Gastrocnemius medialis (tissue), 4 donors: ENCODE data around the gene UBE3C. TPM values are rescaled to one million over a fixed set of nuclear protein-coding genes. Genes with fewer than 3 reads are reported as not detected.

Experiments
- ATAC-seq, 2 donors: fragments of 150-250 bp; one replicate each; pipeline ENCODE4 v1.9.1; 2016
- DNase-seq, 2 donors: peaks; one replicate each; pipeline ENCODE4 v3.0.0-alpha.2; 2019
- H3K27ac ChIP-seq, 4 donors: fragments of 200-600 bp; sonication (generic); 1 replicate in 1 of 4; 2 replicates in 3 of 4; pipeline ENCODE4 v1.5.1; 2016 to 2018; ENCODE audit warnings: mild to moderate bottlenecking in 2 of 4, moderate library complexity in 1 of 4
- H3K27me3 ChIP-seq, 3 donors: fragments of 200-600 bp; sonication (generic) in 2 of 3; 1 replicate in 1 of 3; 2 replicates in 2 of 3; pipeline versions ENCODE4 v1.5.1 to v1.6.0; 2016 to 2019; ENCODE audit warnings: mild to moderate bottlenecking in 1 of 3, moderate library complexity in 1 of 3
- H3K36me3 ChIP-seq, 2 donors: fragments of 200-600 bp; sonication (generic) in 1 of 2; one replicate each; pipeline ENCODE4 v1.5.1; 2017 to 2018
- H3K4me1 ChIP-seq, 2 donors: fragments of 200-600 bp; sonication (generic) in 1 of 2; one replicate each; pipeline ENCODE4 v1.5.1; 2016 to 2017; ENCODE audit warnings: mild to moderate bottlenecking in 2 of 2
- H3K4me3 ChIP-seq, 4 donors: fragments of 200-600 bp; sonication (generic) in 3 of 4; 1 replicate in 1 of 4; 2 replicates in 3 of 4; pipeline ENCODE4 v1.5.1; 2016 to 2019; ENCODE audit warnings: mild to moderate bottlenecking in 2 of 4
- H3K9me3 ChIP-seq, 3 donors: fragments of 200-600 bp; sonication (generic) in 2 of 3; 1 replicate in 1 of 3; 2 replicates in 2 of 3; pipeline ENCODE4 v1.5.1; 2016 to 2019
- POLR2A ChIP-seq, 2 donors: fragments of 450-650 bp; IDR thresholded peaks; one replicate each; pipeline ENCODE4 v1.6.1; 2017; ENCODE audit warnings: antibody characterized with exemption in 2 of 2, mild to moderate bottlenecking in 2 of 2, moderate library complexity in 2 of 2
- in situ Hi-C, 4 donors: fragments of 200-750 bp; cut with MboI; loops; one replicate each; pipeline versions ENCODE4 v1.15.0 to v1.8.0; 2017; ENCODE audit warnings: low sequenced_read_pairs in 4 of 4
- intact Hi-C: fragments of 100-400 bp; cut with DNase I; formaldehyde crosslinking; loops from one replicate; pipeline ENCODE4 v1.15.1; 2023; ENCODE audit warnings: low total_unique reads
- total RNA-seq, 4 donors: library from RNA; depleted of rRNA; stranded (reverse); fragments of >200 nt; gene quantifications; one replicate each; pipeline versions ENCODE4 v1.1.0 to v1.2.3, GENCODE V29; 2016
- TF ChIP-seq, protein P1 (sequence below), 5 experiments: fragments of 450-650 bp in 3 of 5; fragments of 200-600 bp in 2 of 5; sonication (generic) in 2 of 5; IDR thresholded peaks in 4 of 5; conservative IDR thresholded peaks in 1 of 5; 1 replicate in 4 of 5; 2 replicates in 1 of 5; pipeline ENCODE4 v1.5.1; 2016 to 2019; ENCODE audit warnings: antibody characterized with exemption in 5 of 5, mild to moderate bottlenecking in 3 of 5, moderate library complexity in 3 of 5

UBE3C gene
- total RNA-seq, 4 donors from 2014 or later: 64.4 to 123 (median 76.3) TPM

DNA sequence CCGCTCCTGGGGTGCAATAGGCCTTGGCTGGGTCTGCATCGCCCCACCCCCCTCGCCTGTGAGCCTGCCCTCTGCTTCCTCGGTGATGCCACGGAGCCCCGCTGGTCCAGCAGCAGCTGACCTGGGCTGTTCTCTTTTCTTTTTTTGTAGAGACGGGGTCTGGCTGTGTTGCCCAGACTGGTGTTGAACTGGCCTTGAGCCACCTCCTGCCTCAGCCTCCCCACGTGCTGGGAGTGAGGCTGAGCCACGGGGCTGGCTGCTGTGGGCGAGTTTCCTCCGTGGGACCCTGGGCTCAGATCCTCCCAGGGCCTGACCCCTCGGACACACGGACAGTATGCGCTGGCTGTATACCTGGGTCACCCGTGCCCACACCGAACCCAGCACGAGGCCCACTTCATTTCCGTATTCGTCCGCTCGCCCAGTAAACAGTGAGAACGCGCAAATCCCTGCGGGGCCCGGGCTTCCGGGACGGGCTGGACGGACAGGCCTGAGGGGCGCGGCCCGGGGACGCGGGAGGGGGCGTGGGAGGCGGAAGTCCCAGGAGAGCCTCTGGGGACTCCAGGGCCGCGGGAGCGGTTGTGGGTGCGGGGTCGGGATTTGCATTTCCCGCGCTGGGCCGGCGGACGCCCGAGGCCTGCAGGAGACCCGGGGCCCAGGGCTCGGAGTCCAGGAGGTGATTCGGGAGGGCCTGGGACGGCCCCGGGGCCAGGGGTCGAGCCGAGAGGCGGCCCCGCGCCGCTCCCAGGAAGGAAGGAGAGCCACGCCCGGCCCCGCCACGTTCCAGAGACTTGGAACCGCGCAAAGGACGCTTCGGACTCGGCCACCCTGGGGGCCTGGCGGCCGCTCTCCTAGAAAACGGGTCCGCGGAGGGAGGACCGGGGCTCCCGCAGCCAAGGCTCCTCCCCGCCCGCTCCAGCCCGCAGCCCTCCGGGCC, 140.3 kb downstream of the UBE3C start:
- ATAC-seq: peak; percentile 21 to 48

DNA sequence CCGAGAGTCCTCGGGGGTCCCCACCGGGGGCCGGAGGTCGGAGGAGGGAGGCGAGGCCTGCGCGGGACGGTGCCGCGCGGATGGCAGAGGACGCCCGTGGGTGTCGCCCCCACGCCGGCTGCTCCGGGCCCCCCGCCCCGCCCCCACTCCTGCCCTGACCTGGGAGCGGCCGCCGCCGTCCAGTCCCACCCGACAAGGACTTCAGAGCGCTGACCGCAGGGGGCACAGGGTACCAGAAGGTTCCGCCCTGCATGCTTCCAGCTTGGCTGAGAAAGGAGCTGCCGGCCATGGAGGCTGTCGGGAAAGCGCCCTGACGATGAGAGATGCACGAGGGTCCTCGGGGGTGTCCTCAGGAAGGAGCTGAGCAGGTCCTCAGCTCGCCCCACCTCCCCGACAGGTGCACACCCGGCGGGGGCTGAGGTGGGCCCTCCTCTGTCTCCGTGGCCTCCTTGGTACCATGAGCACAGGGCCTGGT, 141.1 kb downstream of the UBE3C start:
- TF ChIP-seq, protein P1, sequence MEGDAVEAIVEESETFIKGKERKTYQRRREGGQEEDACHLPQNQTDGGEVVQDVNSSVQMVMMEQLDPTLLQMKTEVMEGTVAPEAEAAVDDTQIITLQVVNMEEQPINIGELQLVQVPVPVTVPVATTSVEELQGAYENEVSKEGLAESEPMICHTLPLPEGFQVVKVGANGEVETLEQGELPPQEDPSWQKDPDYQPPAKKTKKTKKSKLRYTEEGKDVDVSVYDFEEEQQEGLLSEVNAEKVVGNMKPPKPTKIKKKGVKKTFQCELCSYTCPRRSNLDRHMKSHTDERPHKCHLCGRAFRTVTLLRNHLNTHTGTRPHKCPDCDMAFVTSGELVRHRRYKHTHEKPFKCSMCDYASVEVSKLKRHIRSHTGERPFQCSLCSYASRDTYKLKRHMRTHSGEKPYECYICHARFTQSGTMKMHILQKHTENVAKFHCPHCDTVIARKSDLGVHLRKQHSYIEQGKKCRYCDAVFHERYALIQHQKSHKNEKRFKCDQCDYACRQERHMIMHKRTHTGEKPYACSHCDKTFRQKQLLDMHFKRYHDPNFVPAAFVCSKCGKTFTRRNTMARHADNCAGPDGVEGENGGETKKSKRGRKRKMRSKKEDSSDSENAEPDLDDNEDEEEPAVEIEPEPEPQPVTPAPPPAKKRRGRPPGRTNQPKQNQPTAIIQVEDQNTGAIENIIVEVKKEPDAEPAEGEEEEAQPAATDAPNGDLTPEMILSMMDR (IDR thresholded peaks at IDR 0.05 in 4 of 5, conservative IDR thresholded peaks at IDR 0.05 in 1 of 5): no peak
- TF ChIP-seq POLR2A (IDR thresholded peaks at IDR 0.05): no peak
- ATAC-seq (no peak), DNase-seq (no peak)
- Histone ChIP-seq H3K27me3 (peaks cover 22 to 32% (median 25%) of the 10 kb centered on the region in 3 donors), H3K4me3 (peak overlapping the region; percentile 52 to 60 (median 54)), H3K9me3 (no peaks in the 10 kb centered on the region), H3K36me3 (no peaks in the 10 kb centered on the region), H3K27ac (peak overlapping the region in 3 of 4 donors; percentile 22 to 28 (median 22)), H3K4me1 (peaks cover 0 to 7% of the 10 kb centered on the region in 2 donors)
- intact Hi-C loops (loop anchor here (10.0 kb wide), 1 partner anchor 125 kb away; no protein-coding TSS in a partner anchor), in situ Hi-C loops (loop anchor here in 1 of 4 donors (10.0 kb wide), 1 partner anchor 305 kb away; no protein-coding TSS in a partner anchor)

More for the DNA sequence above, 140.3 kb downstream of the UBE3C start:
- DNase-seq: peak in 1 of 2 donors; percentile 52
- H3K27me3 ChIP-seq: peaks cover 22 to 32% (median 25%) of the 10 kb centered on the region in 3 donors
- peak overlapping the region; percentile 52 to 60 (median 54) for H3K4me3 ChIP-seq
- in situ Hi-C loops: loop anchor here in 1 of 4 donors (10.0 kb wide), 1 partner anchor 304 kb away; no protein-coding TSS in a partner anchor
- intact Hi-C loops: loop anchor here (10.0 kb wide), 1 partner anchor 126 kb away; no protein-coding TSS in a partner anchor
- no peaks in the 10 kb centered on the region for H3K9me3 ChIP-seq
- no peaks in the 10 kb centered on the region for H3K36me3 ChIP-seq
- peaks cover 0 to 7% of the 10 kb centered on the region in 2 donors for H3K4me1 ChIP-seq
- TF ChIP-seq, protein P1 (IDR thresholded peaks at IDR 0.05 in 4 of 5, conservative IDR thresholded peaks at IDR 0.05 in 1 of 5): no peak
- no peak for TF ChIP-seq POLR2A (IDR thresholded peaks at IDR 0.05)
- peak overlapping the region in 3 of 4 donors; percentile 22 to 28 (median 22) for H3K27ac ChIP-seq

DNA sequence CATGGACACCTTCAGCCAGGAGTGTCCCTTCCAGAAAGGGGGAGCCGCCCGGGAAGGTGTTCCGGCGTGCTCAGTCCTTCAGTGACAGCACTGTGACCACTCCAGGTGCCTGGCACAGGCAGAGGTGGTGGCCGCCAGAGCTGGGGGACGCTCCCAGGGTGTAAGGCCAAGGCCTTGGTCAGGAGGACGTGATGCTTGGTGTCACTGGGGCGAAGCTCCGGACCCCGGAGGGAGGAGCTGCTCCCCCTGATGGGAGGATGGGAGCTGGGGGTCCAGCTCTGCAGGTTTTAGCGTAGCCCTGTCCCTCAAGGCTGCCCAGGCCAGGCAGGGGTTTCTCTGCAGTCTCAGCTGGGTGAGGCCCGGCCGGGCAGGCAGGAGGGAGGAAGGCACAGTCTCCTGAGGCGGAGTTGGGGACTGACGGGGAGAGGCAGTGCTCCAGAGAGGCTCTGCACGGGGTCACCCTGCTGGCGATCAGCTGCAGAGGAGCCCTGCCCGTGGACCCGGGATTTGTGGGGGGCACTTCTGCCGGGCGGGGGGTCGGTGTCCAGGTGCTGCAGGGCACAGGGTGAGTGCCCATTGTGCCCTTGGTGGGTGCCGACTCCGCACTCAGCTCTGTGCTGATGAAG, 141.6 kb downstream of the UBE3C start:
- in situ Hi-C loops: no loop called here
- H3K27me3 ChIP-seq: peaks cover 22 to 32% (median 25%) of the 10 kb centered on the region in 3 donors
- TF ChIP-seq, protein P1 (IDR thresholded peaks at IDR 0.05 in 4 of 5, conservative IDR thresholded peaks at IDR 0.05 in 1 of 5): no peak
- no peak for TF ChIP-seq POLR2A (IDR thresholded peaks at IDR 0.05)
- H3K36me3 ChIP-seq: no peaks in the 10 kb centered on the region
- H3K4me1 ChIP-seq: peaks cover 0 to 7% of the 10 kb centered on the region in 2 donors
- ATAC-seq (no peak), DNase-seq (no peak)
- no peak overlapping the region for H3K27ac ChIP-seq
- intact Hi-C loops: no loop called here
- peak overlapping the region in 3 of 4 donors; percentile 52 to 60 (median 56) for H3K4me3 ChIP-seq
- no peaks in the 10 kb centered on the region for H3K9me3 ChIP-seq

DNA sequence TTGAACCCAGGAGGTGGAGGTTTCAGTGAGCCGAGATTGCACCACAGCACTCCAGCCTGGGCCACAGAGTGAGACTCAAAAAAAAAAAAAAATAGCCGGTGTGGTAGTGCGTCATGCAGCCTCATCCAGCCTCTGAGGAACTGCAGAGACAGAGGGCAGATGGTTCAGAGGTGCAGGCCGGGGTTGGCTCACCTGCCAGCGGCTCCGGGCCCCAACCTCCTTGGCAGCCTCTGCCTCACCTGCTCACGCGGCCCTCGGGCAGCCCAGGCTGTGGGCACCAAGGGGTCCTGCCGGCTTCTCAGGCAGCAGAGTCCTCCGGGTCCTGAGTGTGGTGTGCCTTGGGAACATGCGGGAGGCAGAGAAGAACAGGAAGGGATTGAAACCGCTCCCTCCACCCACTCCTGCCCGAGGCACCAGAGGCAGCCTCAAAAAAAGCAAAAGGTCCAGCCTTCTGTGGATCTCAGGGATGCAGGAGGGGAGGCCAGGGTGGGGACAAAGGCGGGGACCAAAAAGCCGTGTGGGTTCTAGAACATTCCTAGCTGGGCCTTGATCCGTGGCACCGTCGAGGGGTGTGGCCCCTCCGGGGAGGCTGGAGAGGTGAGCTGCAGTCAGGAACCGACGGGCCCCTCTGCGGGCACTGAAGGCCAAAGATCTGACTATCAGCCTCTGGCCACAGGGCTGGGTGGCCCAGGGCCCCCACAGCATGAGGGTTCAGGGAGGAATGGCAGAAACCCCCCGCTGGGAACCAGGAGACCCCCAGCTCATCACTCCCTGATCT, 142.7 kb downstream of the UBE3C start:
- H3K27me3 ChIP-seq: peaks cover 22 to 32% (median 25%) of the 10 kb centered on the region in 3 donors

More for the DNA sequence above, 142.7 kb downstream of the UBE3C start:
- no peak for TF ChIP-seq POLR2A (IDR thresholded peaks at IDR 0.05)
- TF ChIP-seq, protein P1 (IDR thresholded peaks at IDR 0.05 in 4 of 5, conservative IDR thresholded peaks at IDR 0.05 in 1 of 5): no peak
- in situ Hi-C loops (no loop called here), intact Hi-C loops (no loop called here)
- ATAC-seq (no peak), DNase-seq (no peak)
- Histone ChIP-seq H3K4me3 (no peak overlapping the region), H3K27ac (no peak overlapping the region), H3K9me3 (no peaks in the 10 kb centered on the region), H3K36me3 (no peaks in the 10 kb centered on the region), H3K4me1 (peaks cover 0 to 7% of the 10 kb centered on the region in 2 donors)
